ENCODE results near the gene SLC24A1. TPM values are rescaled to one million over a fixed set of nuclear protein-coding genes. Genes with fewer than 3 reads are reported as not detected.

The SLC24A1 gene
- total and polyA plus RNA-seq, 10 of the 15 experiments (the other 5 are each of a cell fraction or from before 2014, with no cell fraction given) = 1.4 to 5.8 (median 3.3) TPM

DNA sequence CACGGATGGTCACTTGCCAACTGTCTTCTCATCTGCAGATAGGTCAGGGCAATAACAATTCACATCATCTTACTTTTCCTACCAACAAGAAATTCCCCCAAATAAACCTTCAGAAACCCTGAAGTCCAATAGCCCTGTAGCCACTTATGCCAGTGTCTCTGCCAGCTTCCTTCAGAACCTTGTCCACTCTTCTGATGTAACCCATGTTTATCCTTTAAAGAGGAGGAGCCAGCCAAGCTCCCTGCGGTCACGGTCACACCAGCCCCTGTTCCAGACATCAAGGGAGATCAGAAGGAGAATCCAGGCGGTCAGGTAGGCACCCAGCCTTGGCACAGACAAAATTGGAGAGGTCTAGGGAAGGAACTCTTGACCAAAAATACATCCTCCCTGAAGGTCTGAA is 23.7 kb downstream of the SLC24A1 start:
- DNase-seq (ENCODE audit: low read depth, low spot score) (no peak), FAIRE-seq (no peak), ATAC-seq (no peak)
- ChIA-PET SMC1A (ENCODE audit: uncharacterized antibody, unreplicated experiment) (interaction anchor here (0.8 to 3.1 kb wide), 2 partner anchors 35 to 191 kb away, joined by 3 to 15 read pairs; partner anchors contain the start of gene INTS14), RAD21 (ENCODE audit: unreplicated experiment) (interaction anchor here (1.3 kb wide), 1 partner anchor 192 kb away, joined by 5 read pairs; no protein-coding TSS in a partner anchor), CTCF (interaction anchor here (0.8 to 15.8 kb wide), 2 partner anchors 54 to 191 kb away, joined by 3 to 192 read pairs; no protein-coding TSS in a partner anchor), POLR2A (no interaction called here)
- Histone ChIP-seq H3K4me3 (no peak overlapping the region), H2AFZ (ENCODE audit: control insufficient read depth, low read depth, low read length) (no peak overlapping the region), H3K9ac (ENCODE audit: control insufficient read depth, insufficient read depth, low read length) (no peak overlapping the region), H3K79me2 (ENCODE audit: control insufficient read depth, insufficient read depth, low read length) (no peaks in the 10 kb centered on the region), H3K9me3 (replicated peaks; ENCODE audit: control insufficient read depth, insufficient read depth, low read length) (no peaks in the 10 kb centered on the region), H3K27ac (ENCODE audit: control insufficient read depth, insufficient read depth) (no peak overlapping the region), H4K20me1 (ENCODE audit: control insufficient read depth, insufficient read depth) (no peaks in the 10 kb centered on the region), H3K4me1 (ENCODE audit: control insufficient read depth, insufficient read depth, low read length) (peaks cover 4% of the 10 kb centered on the region), H3K27me3 (replicated peaks in 1 of 2; ENCODE audit: control insufficient read depth in 2 of 2, insufficient read depth in 2 of 2, low read length in 1 of 2) (no peaks in the 10 kb centered on the region), H3K36me3 (ENCODE audit: control insufficient read depth in 2 of 2, insufficient read depth in 2 of 2, low read length in 1 of 2) (no peaks in the 10 kb centered on the region; a peak in 2 of 4 replicates), H3K4me2 (ENCODE audit: control insufficient read depth, insufficient read depth) (no peak overlapping the region)
- in situ Hi-C loops (cut with MboI) (no loop called here), intact Hi-C loops (cut with micrococcal nuclease; ENCODE audit: unreplicated experiment) (no loop called here)
- 99% methylated on average over 4 of the region's 4 CpGs for WGBS (ENCODE audit: insufficient coverage, insufficient replicate concordance, low lambda C conversion rate, missing lambda C conversion rate)
- TF ChIP-seq HDGF (IDR thresholded peaks at IDR 0.05) = no peak
- no peak for TF ChIP-seq NR2C1 (IDR thresholded peaks at IDR 0.05)
- no peak for TF ChIP-seq KDM1A (IDR thresholded peaks at IDR 0.05; ENCODE audit: borderline replicate concordance)
- no peak for TF ChIP-seq JUND (IDR thresholded peaks at IDR 0.05; ENCODE audit: low read depth, low read length)
- no peak for TF ChIP-seq BMI1 (IDR thresholded peaks at IDR 0.05; ENCODE audit: borderline replicate concordance)
- no peak for TF ChIP-seq RELA (IDR thresholded peaks at IDR 0.05; ENCODE audit: borderline replicate concordance, partially characterized antibody)
- no peak for TF ChIP-seq RCOR1 (conservative IDR thresholded peaks at IDR 0.05; ENCODE audit: low read depth, low read length)
- TF ChIP-seq SRF (IDR thresholded peaks at IDR 0.05; ENCODE audit: low read depth in 2 of 2, low read length in 2 of 2) = no peak
- TF ChIP-seq NR2F1 (conservative IDR thresholded peaks at IDR 0.05) = no peak
- no peak for TF ChIP-seq POLR2AphosphoS5 (IDR thresholded peaks at IDR 0.05; ENCODE audit: low read length)
- TF ChIP-seq GATAD2B (conservative IDR thresholded peaks at IDR 0.05; ENCODE audit: low read depth) = no peak
- TF ChIP-seq YBX1 (IDR thresholded peaks at IDR 0.05) = no peak
- no peak for TF ChIP-seq RAD21 (IDR thresholded peaks at IDR 0.05; ENCODE audit: insufficient read depth, low read depth, low read length)
- TF ChIP-seq SUPT20H (IDR thresholded peaks at IDR 0.05; ENCODE audit: borderline replicate concordance, control insufficient read depth, low read depth, low read length) = no peak
- TF ChIP-seq CHD2 (IDR thresholded peaks at IDR 0.05; ENCODE audit: borderline replicate concordance, low read depth, low read length) = no peak
- TF ChIP-seq, protein P1, sequence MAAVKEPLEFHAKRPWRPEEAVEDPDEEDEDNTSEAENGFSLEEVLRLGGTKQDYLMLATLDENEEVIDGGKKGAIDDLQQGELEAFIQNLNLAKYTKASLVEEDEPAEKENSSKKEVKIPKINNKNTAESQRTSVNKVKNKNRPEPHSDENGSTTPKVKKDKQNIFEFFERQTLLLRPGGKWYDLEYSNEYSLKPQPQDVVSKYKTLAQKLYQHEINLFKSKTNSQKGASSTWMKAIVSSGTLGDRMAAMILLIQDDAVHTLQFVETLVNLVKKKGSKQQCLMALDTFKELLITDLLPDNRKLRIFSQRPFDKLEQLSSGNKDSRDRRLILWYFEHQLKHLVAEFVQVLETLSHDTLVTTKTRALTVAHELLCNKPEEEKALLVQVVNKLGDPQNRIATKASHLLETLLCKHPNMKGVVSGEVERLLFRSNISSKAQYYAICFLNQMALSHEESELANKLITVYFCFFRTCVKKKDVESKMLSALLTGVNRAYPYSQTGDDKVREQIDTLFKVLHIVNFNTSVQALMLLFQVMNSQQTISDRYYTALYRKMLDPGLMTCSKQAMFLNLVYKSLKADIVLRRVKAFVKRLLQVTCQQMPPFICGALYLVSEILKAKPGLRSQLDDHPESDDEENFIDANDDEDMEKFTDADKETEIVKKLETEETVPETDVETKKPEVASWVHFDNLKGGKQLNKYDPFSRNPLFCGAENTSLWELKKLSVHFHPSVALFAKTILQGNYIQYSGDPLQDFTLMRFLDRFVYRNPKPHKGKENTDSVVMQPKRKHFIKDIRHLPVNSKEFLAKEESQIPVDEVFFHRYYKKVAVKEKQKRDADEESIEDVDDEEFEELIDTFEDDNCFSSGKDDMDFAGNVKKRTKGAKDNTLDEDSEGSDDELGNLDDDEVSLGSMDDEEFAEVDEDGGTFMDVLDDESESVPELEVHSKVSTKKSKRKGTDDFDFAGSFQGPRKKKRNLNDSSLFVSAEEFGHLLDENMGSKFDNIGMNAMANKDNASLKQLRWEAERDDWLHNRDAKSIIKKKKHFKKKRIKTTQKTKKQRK (IDR thresholded peaks at IDR 0.05; ENCODE audit: low read depth, low read length) = no peak
- no TSS peak for BruUV-seq (replicated peaks)
